GM18508 (cell line): Measurements from ENCODE around the gene KCNMA1.

Experiments
- ATAC-seq: cut with Tn5 transposase; IDR thresholded peaks from one replicate; pipeline ENCODE4 v1.9.1; 2021; ENCODE audit warnings: moderate number of reproducible peaks; ENCODE audit not compliant: insufficient read depth, unreplicated experiment

The KCNMA1 gene

GRCh38 chr10:77120666-77121376 is 516.8 kb downstream of the KCNMA1 start:
- no peak for ATAC-seq

- ATAC-seq: no peak
These were observed 517.6 kb downstream of the KCNMA1 start for GRCh38 chr10:77120012-77120411.

- no peak for ATAC-seq
These were observed 518.9 kb downstream of the KCNMA1 start for GRCh38 chr10:77118603-77119282.

- no peak for ATAC-seq
These were observed 520.1 kb downstream of the KCNMA1 start for GRCh38 chr10:77117501-77117900.

- ATAC-seq: no peak
These were observed 520.7 kb downstream of the KCNMA1 start for GRCh38 chr10:77116904-77117303.

- ATAC-seq: no peak
These were observed 523.3 kb downstream of the KCNMA1 start for GRCh38 chr10:77114181-77114821.

- no peak for ATAC-seq
These were observed 525.7 kb downstream of the KCNMA1 start for GRCh38 chr10:77111611-77112550.

- no peak for ATAC-seq
These were observed 526.9 kb downstream of the KCNMA1 start for GRCh38 chr10:77110757-77111156.

GRCh38 chr10:77109351-77109994 is 528.1 kb downstream of the KCNMA1 start:
- no peak for ATAC-seq

GRCh38 chr10:77106676-77107075 is 530.9 kb downstream of the KCNMA1 start:
- no peak for ATAC-seq

- no peak for ATAC-seq
These were observed 531.8 kb downstream of the KCNMA1 start for GRCh38 chr10:77105761-77106221.

- ATAC-seq: no peak
These were observed 533.1 kb downstream of the KCNMA1 start for GRCh38 chr10:77104459-77104980.

GRCh38 chr10:77103213-77103612 is 534.4 kb downstream of the KCNMA1 start:
- no peak for ATAC-seq

- ATAC-seq: no peak
These were observed 536.3 kb downstream of the KCNMA1 start for GRCh38 chr10:77101341-77101740.

- ATAC-seq: no peak
These were observed 538.5 kb downstream of the KCNMA1 start for GRCh38 chr10:77099136-77099535.

GRCh38 chr10:77097625-77098024 is 540.0 kb downstream of the KCNMA1 start:
- no peak for ATAC-seq

- ATAC-seq: no peak
These were observed 544.5 kb downstream of the KCNMA1 start for GRCh38 chr10:77093126-77093525.

- no peak for ATAC-seq
These were observed 545.9 kb downstream of the KCNMA1 start for GRCh38 chr10:77091597-77092165.
